Measurements from ENCODE around the gene HRH3.

The HRH3 gene

GRCh38 chr20:62245911-62246280 is 25.8 kb upstream of the HRH3 start:
- DNase-seq = no peak
- Histone ChIP-seq H3K9me3 (ENCODE audit: control insufficient read depth, low read length) (no peaks in the 10 kb centered on the region), H3K27me3 (replicated peaks; ENCODE audit: control insufficient read depth, insufficient read depth, low read length, poor library complexity, severe bottlenecking) (no peaks in the 10 kb centered on the region), H3K36me3 (ENCODE audit: control insufficient read depth, insufficient read depth, low read length) (peaks cover 9% of the 10 kb centered on the region), H3K4me1 (ENCODE audit: control insufficient read depth, insufficient read depth, low read length, poor library complexity, severe bottlenecking) (no peaks in the 10 kb centered on the region), H3K27ac (ENCODE audit: insufficient read depth, low read length, poor library complexity, severe bottlenecking) (no peak overlapping the region), H3K4me3 (ENCODE audit: insufficient read depth, low read depth, low read length, poor library complexity, severe bottlenecking) (no peak overlapping the region)

- no peaks in the 10 kb centered on the region for H3K9me3 ChIP-seq (ENCODE audit: control insufficient read depth, low read length)
- H3K27me3 ChIP-seq (replicated peaks; ENCODE audit: control insufficient read depth, insufficient read depth, low read length, poor library complexity, severe bottlenecking) = no peaks in the 10 kb centered on the region
- no peak for DNase-seq
- H3K4me1 ChIP-seq (ENCODE audit: control insufficient read depth, insufficient read depth, low read length, poor library complexity, severe bottlenecking) = no peaks in the 10 kb centered on the region
- no peak overlapping the region for H3K27ac ChIP-seq (ENCODE audit: insufficient read depth, low read length, poor library complexity, severe bottlenecking)
- peaks cover 9% of the 10 kb centered on the region for H3K36me3 ChIP-seq (ENCODE audit: control insufficient read depth, insufficient read depth, low read length)
- no peak overlapping the region for H3K4me3 ChIP-seq (ENCODE audit: insufficient read depth, low read depth, low read length, poor library complexity, severe bottlenecking)
Measured at GRCh38 chr20:62244644-62245108, 24.6 kb upstream of the HRH3 start.

- Histone ChIP-seq H3K9me3 (ENCODE audit: control insufficient read depth, low read length) (no peaks in the 10 kb centered on the region), H3K27ac (ENCODE audit: insufficient read depth, low read length, poor library complexity, severe bottlenecking) (no peak overlapping the region), H3K4me1 (ENCODE audit: control insufficient read depth, insufficient read depth, low read length, poor library complexity, severe bottlenecking) (peaks cover 6% of the 10 kb centered on the region), H3K27me3 (replicated peaks; ENCODE audit: control insufficient read depth, insufficient read depth, low read length, poor library complexity, severe bottlenecking) (no peaks in the 10 kb centered on the region), H3K4me3 (ENCODE audit: insufficient read depth, low read depth, low read length, poor library complexity, severe bottlenecking) (no peak overlapping the region), H3K36me3 (ENCODE audit: control insufficient read depth, insufficient read depth, low read length) (peaks cover 9% of the 10 kb centered on the region)
- no peak for DNase-seq
Measured at GRCh38 chr20:62243906-62244515, 23.9 kb upstream of the HRH3 start.

- Histone ChIP-seq H3K27me3 (replicated peaks; ENCODE audit: control insufficient read depth, insufficient read depth, low read length, poor library complexity, severe bottlenecking) (no peaks in the 10 kb centered on the region), H3K9me3 (ENCODE audit: control insufficient read depth, low read length) (no peaks in the 10 kb centered on the region), H3K36me3 (ENCODE audit: control insufficient read depth, insufficient read depth, low read length) (peaks cover 9% of the 10 kb centered on the region), H3K4me3 (ENCODE audit: insufficient read depth, low read depth, low read length, poor library complexity, severe bottlenecking) (no peak overlapping the region), H3K27ac (ENCODE audit: insufficient read depth, low read length, poor library complexity, severe bottlenecking) (no peak overlapping the region), H3K4me1 (ENCODE audit: control insufficient read depth, insufficient read depth, low read length, poor library complexity, severe bottlenecking) (peaks cover 8% of the 10 kb centered on the region)
- no peak for DNase-seq
Measured at GRCh38 chr20:62243106-62243505, 23.0 kb upstream of the HRH3 start.

GRCh38 chr20:62242176-62242575 is 22.1 kb upstream of the HRH3 start:
- Histone ChIP-seq H3K4me3 (ENCODE audit: insufficient read depth, low read depth, low read length, poor library complexity, severe bottlenecking) (no peak overlapping the region), H3K4me1 (ENCODE audit: control insufficient read depth, insufficient read depth, low read length, poor library complexity, severe bottlenecking) (peaks cover 8% of the 10 kb centered on the region), H3K27ac (ENCODE audit: insufficient read depth, low read length, poor library complexity, severe bottlenecking) (no peak overlapping the region), H3K36me3 (ENCODE audit: control insufficient read depth, insufficient read depth, low read length) (peaks cover 9% of the 10 kb centered on the region), H3K9me3 (ENCODE audit: control insufficient read depth, low read length) (no peaks in the 10 kb centered on the region), H3K27me3 (replicated peaks; ENCODE audit: control insufficient read depth, insufficient read depth, low read length, poor library complexity, severe bottlenecking) (no peaks in the 10 kb centered on the region)
- DNase-seq = no peak

- H3K27ac ChIP-seq (ENCODE audit: insufficient read depth, low read length, poor library complexity, severe bottlenecking) = no peak overlapping the region
- DNase-seq = no peak
- H3K4me1 ChIP-seq (ENCODE audit: control insufficient read depth, insufficient read depth, low read length, poor library complexity, severe bottlenecking) = peaks cover 8% of the 10 kb centered on the region
- no peak overlapping the region for H3K4me3 ChIP-seq (ENCODE audit: insufficient read depth, low read depth, low read length, poor library complexity, severe bottlenecking)
- H3K36me3 ChIP-seq (ENCODE audit: control insufficient read depth, insufficient read depth, low read length) = peaks cover 9% of the 10 kb centered on the region
- H3K27me3 ChIP-seq (replicated peaks; ENCODE audit: control insufficient read depth, insufficient read depth, low read length, poor library complexity, severe bottlenecking) = no peaks in the 10 kb centered on the region
- no peaks in the 10 kb centered on the region for H3K9me3 ChIP-seq (ENCODE audit: control insufficient read depth, low read length)
Measured at GRCh38 chr20:62241506-62241905, 21.4 kb upstream of the HRH3 start.

GRCh38 chr20:62240020-62240685 is 20.1 kb upstream of the HRH3 start:
- no peak overlapping the region for H3K4me3 ChIP-seq (ENCODE audit: insufficient read depth, low read depth, low read length, poor library complexity, severe bottlenecking)
- H3K27me3 ChIP-seq (replicated peaks; ENCODE audit: control insufficient read depth, insufficient read depth, low read length, poor library complexity, severe bottlenecking) = no peaks in the 10 kb centered on the region
- DNase-seq = no peak
- peaks cover 9% of the 10 kb centered on the region for H3K36me3 ChIP-seq (ENCODE audit: control insufficient read depth, insufficient read depth, low read length)
- H3K9me3 ChIP-seq (ENCODE audit: control insufficient read depth, low read length) = no peaks in the 10 kb centered on the region
- no peak overlapping the region for H3K27ac ChIP-seq (ENCODE audit: insufficient read depth, low read length, poor library complexity, severe bottlenecking)
- H3K4me1 ChIP-seq (ENCODE audit: control insufficient read depth, insufficient read depth, low read length, poor library complexity, severe bottlenecking) = peaks cover 8% of the 10 kb centered on the region

GRCh38 chr20:62239278-62239879 is 19.3 kb upstream of the HRH3 start:
- H3K4me3 ChIP-seq (ENCODE audit: insufficient read depth, low read depth, low read length, poor library complexity, severe bottlenecking) = peak overlapping the region; percentile 53
- H3K36me3 ChIP-seq (ENCODE audit: control insufficient read depth, insufficient read depth, low read length) = peaks cover 9% of the 10 kb centered on the region
- no peaks in the 10 kb centered on the region for H3K27me3 ChIP-seq (replicated peaks; ENCODE audit: control insufficient read depth, insufficient read depth, low read length, poor library complexity, severe bottlenecking)
- no peak for DNase-seq
- H3K27ac ChIP-seq (ENCODE audit: insufficient read depth, low read length, poor library complexity, severe bottlenecking) = peak overlapping the region; percentile 65
- H3K4me1 ChIP-seq (ENCODE audit: control insufficient read depth, insufficient read depth, low read length, poor library complexity, severe bottlenecking) = peaks cover 8% of the 10 kb centered on the region
- H3K9me3 ChIP-seq (ENCODE audit: control insufficient read depth, low read length) = no peaks in the 10 kb centered on the region

GRCh38 chr20:62238569-62239277 is 18.6 kb upstream of the HRH3 start:
- peak overlapping the region; percentile 53 for H3K4me3 ChIP-seq (ENCODE audit: insufficient read depth, low read depth, low read length, poor library complexity, severe bottlenecking)
- H3K4me1 ChIP-seq (ENCODE audit: control insufficient read depth, insufficient read depth, low read length, poor library complexity, severe bottlenecking) = peaks cover 8% of the 10 kb centered on the region
- H3K9me3 ChIP-seq (ENCODE audit: control insufficient read depth, low read length) = no peaks in the 10 kb centered on the region
- H3K27me3 ChIP-seq (replicated peaks; ENCODE audit: control insufficient read depth, insufficient read depth, low read length, poor library complexity, severe bottlenecking) = no peaks in the 10 kb centered on the region
- no peak for DNase-seq
- H3K36me3 ChIP-seq (ENCODE audit: control insufficient read depth, insufficient read depth, low read length) = peaks cover 9% of the 10 kb centered on the region
- H3K27ac ChIP-seq (ENCODE audit: insufficient read depth, low read length, poor library complexity, severe bottlenecking) = peak overlapping the region; percentile 65
